Measurements from ENCODE around the gene SLC25A24.
"Not testable (repeated sequence)": the region's sequence is repeated elsewhere in the genome, so short reads cannot be mapped to it uniquely, and the experiment has no call there.

GRCh38 chr1:108159951-108160350 is 40.2 kb downstream of the SLC25A24 start:
- TF ChIP-seq, protein P1, sequence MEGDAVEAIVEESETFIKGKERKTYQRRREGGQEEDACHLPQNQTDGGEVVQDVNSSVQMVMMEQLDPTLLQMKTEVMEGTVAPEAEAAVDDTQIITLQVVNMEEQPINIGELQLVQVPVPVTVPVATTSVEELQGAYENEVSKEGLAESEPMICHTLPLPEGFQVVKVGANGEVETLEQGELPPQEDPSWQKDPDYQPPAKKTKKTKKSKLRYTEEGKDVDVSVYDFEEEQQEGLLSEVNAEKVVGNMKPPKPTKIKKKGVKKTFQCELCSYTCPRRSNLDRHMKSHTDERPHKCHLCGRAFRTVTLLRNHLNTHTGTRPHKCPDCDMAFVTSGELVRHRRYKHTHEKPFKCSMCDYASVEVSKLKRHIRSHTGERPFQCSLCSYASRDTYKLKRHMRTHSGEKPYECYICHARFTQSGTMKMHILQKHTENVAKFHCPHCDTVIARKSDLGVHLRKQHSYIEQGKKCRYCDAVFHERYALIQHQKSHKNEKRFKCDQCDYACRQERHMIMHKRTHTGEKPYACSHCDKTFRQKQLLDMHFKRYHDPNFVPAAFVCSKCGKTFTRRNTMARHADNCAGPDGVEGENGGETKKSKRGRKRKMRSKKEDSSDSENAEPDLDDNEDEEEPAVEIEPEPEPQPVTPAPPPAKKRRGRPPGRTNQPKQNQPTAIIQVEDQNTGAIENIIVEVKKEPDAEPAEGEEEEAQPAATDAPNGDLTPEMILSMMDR (IDR thresholded peaks at IDR 0.05): not testable (repeated sequence)
- TF ChIP-seq EZH2, EZH2phosphoT487 (IDR thresholded peaks at IDR 0.05): not testable (repeated sequence)

Measured in neural progenitor cell (in vitro differentiated cells).